Psoas muscle (tissue), 8 donors: ENCODE results near the gene EIF3F. TPM values are rescaled to one million over a fixed set of nuclear protein-coding genes. Genes with fewer than 3 reads are reported as not detected.

Experiments used
- ATAC-seq, 4 donors: fragments of 200-7000 bp; cut with Tn5 transposase; one replicate each; pipeline ENCODE4 v1.9.1; 2020; ENCODE audit warnings: moderate library complexity in 3 of 4, mild to moderate bottlenecking in 2 of 4
- DNase-seq, 2 donors: peaks; one replicate each; pipeline ENCODE4 v3.0.0-alpha.2; 2020
- H3K27ac ChIP-seq: fragments of 200-600 bp; one replicate; pipeline ENCODE4 v1.8.0; 2022
- H3K27me3 ChIP-seq, 3 donors: fragments of 200-600 bp in 1 of 3; one replicate each; pipeline versions ENCODE4 v1.6.1 to v1.8.0; 2013 to 2022; ENCODE audit warnings: low read length in 2 of 3, mild to moderate bottlenecking in 2 of 3, moderate library complexity in 1 of 3; ENCODE audit not compliant: insufficient read depth in 3 of 3
- H3K36me3 ChIP-seq, 2 donors: fragments of 200-600 bp in 1 of 2; one replicate each; pipeline versions ENCODE4 v1.6.1 to v1.8.0; 2013 to 2022; ENCODE audit warnings: low read depth in 1 of 2, mild to moderate bottlenecking in 1 of 2, moderate library complexity in 1 of 2; ENCODE audit not compliant: insufficient read depth in 1 of 2
- H3K4me1 ChIP-seq: fragments of 200-600 bp; one replicate; pipeline ENCODE4 v1.8.0; 2022
- H3K4me3 ChIP-seq: fragments of 200-600 bp; one replicate; pipeline ENCODE4 v1.8.0; 2022; ENCODE audit warnings: mild to moderate bottlenecking
- H3K9me3 ChIP-seq: fragments of 200-600 bp; one replicate; pipeline ENCODE4 v1.8.0; 2022
- CTCF ChIP-seq: fragments of 200-600 bp; IDR thresholded peaks from one replicate; pipeline ENCODE4 v1.8.0; 2022; ENCODE audit warnings: antibody characterized with exemption
- WGBS, 3 donors: extraction: QIAGEN DNeasy Blood & Tissue Kit; methylation state at CpG; one replicate each; pipeline versions ENCODE4 v1.1.6 to v1.1.7; 2013; 5-methylcytosine and 5-hydroxymethylcytosine counted together
- intact Hi-C, 2 donors: fragments of 100-400 bp; cut with DNase I; formaldehyde crosslinking; loops; one replicate each; pipeline versions ENCODE4 v1.11.0 to v1.14.2; 2022
- polyA plus RNA-seq, 3 donors: library from polyadenylated mRNA; stranded (reverse); fragments of 200-250 nt; gene quantifications; one replicate each; pipeline ENCODE4 v1.2.3, GENCODE V29; 2013
- total RNA-seq, 4 donors: library from RNA; stranded (reverse); fragmentation: NEBNext Ultra II Directional in 2 of 4; extraction: Animal tissue kit (Norgen Biotek cat#: 25700) in 2 of 4; gene quantifications; one replicate each; pipeline versions ENCODE4 v1.2.1 to v1.2.4, GENCODE V29; 2021 to 2023
- donor health status: healthy with polysubstance abuse.
- donor health status: DM: no; HTN: no; CAD: no; lungs with moderate emphysema.
- donor health status: Bipolar disorder and iron deficiency.
- donor health status: healthy.
- donor health status: DM: yes; HTN: yes; CAD: no.
- donor health status: DM: no; HTN: no; CAD: no.
- donor health status: DM: no; HTN: no; CAD: no.
- donor health status: DM: yes; HTN: yes; CAD: no.

Gene EIF3F
- total and polyA plus RNA-seq, 7 donors, result 149 to 539 (median 208) TPM

- H3K27me3 ChIP-seq, result no peaks in the 10 kb centered on the region
- ATAC-seq (no peak), DNase-seq (no peak)
- no peak overlapping the region for H3K4me3 ChIP-seq
- H3K36me3 ChIP-seq, result no peaks in the 10 kb centered on the region
- H3K27ac ChIP-seq, result no peak overlapping the region
- TF ChIP-seq CTCF, result no peak
- intact Hi-C loops, result no loop called here
- 61 to 75% (median 71%) methylated on average over 5 of the region's 5 CpGs for WGBS, 3 donors
- no peaks in the 10 kb centered on the region for H3K4me1 ChIP-seq
- no peaks in the 10 kb centered on the region for H3K9me3 ChIP-seq
Measured at GRCh38 chr11:8036002-8036802, 49.1 kb downstream of the EIF3F start.

DNA sequence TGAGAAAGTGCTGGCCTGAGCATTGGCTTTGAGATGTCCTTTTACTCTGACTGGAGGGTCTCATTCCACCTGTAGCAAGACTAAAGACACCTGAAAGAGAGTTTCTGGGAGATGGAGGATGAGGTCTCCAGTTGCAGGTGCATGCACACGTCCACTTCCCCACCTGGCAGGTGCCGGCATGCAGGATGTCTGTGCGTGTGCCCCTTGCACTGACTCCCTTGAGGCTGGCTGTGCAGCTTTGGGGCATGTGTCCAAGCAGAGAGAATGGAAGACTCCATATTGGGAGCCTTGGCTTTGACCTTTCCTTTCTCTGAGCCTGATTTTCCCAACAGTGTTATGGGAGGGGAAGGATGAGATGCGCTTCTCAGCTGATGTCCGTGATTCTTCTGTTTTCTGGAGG lies 49.8 kb downstream of the EIF3F start:
- ATAC-seq (no peak), DNase-seq (no peak)
- 86 to 87% (median 86%) methylated on average over 5 of the region's 5 CpGs for WGBS, 3 donors
- H3K4me1 ChIP-seq, result no peaks in the 10 kb centered on the region
- no peak overlapping the region for H3K27ac ChIP-seq
- H3K4me3 ChIP-seq, result no peak overlapping the region
- intact Hi-C loops, result no loop called here
- H3K27me3 ChIP-seq, result no peaks in the 10 kb centered on the region
- no peaks in the 10 kb centered on the region for H3K36me3 ChIP-seq
- no peak for TF ChIP-seq CTCF
- H3K9me3 ChIP-seq, result no peaks in the 10 kb centered on the region

DNA sequence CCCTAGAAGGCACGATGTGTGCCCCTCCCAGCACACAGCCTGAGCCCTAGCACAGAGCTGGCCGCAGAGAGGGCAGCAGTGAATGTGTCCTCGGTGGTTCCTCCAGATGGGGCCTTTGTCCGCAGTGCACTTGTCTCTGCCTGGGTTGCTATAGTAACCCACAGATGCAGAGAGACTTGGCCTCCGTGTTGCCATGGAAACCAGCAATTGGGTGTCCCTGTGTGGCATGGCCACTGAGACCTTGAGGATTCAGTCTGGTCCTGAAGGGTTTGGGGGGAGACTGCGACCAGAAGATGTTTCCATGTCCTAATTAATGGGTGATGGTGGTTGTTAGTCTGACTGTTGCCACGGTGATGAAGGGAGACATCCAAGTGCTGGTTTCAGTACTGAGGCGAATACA lies 51.3 kb downstream of the EIF3F start:
- Histone ChIP-seq H3K27ac (no peak overlapping the region), H3K27me3 (no peaks in the 10 kb centered on the region), H3K4me1 (no peaks in the 10 kb centered on the region), H3K9me3 (no peaks in the 10 kb centered on the region), H3K4me3 (no peak overlapping the region), H3K36me3 (no peaks in the 10 kb centered on the region)
- no peak for TF ChIP-seq CTCF
- WGBS, 3 donors, result 72 to 73% (median 72%) methylated on average over 8 of the region's 8 CpGs
- intact Hi-C loops, result no loop called here
- DNase-seq (no peak), ATAC-seq (no peak)

GRCh38 chr11:8038811-8039529 lies 51.8 kb downstream of the EIF3F start:
- intact Hi-C loops, result no loop called here
- TF ChIP-seq CTCF, result no peak
- Histone ChIP-seq H3K36me3 (no peaks in the 10 kb centered on the region), H3K4me1 (no peaks in the 10 kb centered on the region), H3K27ac (no peak overlapping the region), H3K9me3 (no peaks in the 10 kb centered on the region), H3K27me3 (no peaks in the 10 kb centered on the region), H3K4me3 (no peak overlapping the region)
- WGBS, 3 donors, result 79 to 82% (median 80%) methylated on average over 12 of the region's 12 CpGs
- DNase-seq (no peak), ATAC-seq (no peak)
